HEK293 (cell line): ENCODE data around the gene SLC26A8.
"Not testable (repeated sequence)": the region's sequence is repeated elsewhere in the genome, so short reads cannot be mapped to it uniquely, and the experiment has no call there.

Source experiments
- CTCF ChIA-PET: fragments of 350-600 bp; formaldehyde crosslinking; extraction: SDS; loops from one replicate; lab custom pipeline; 2021; ENCODE audit warnings: antibody characterized with exemption; lab: Yijun Ruan, JAX
- POLR2A ChIA-PET: fragments of 300-600 bp; formaldehyde crosslinking; extraction: SDS; loops from one replicate; lab custom pipeline; 2020; ENCODE audit warnings: antibody characterized with exemption, inconsistent platforms; lab: Yijun Ruan, JAX
- H3K27ac ChIP-seq: fragments of 200-500 bp; sonication (Bioruptor generic); 2 replicates; pipeline ENCODE4 v1.5.1; 2014; ENCODE audit warnings: low read depth, low read length, control low read depth, inconsistent platforms; ENCODE audit errors: extremely low read depth
- H3K36me3 ChIP-seq, 2 experiments: fragments of 200-500 bp in 1 of 2; sonication (Bioruptor generic) in 1 of 2; 1 replicate in 1 of 2; 2 replicates in 1 of 2; pipeline ENCODE4 v1.5.1; 2014 to 2017; ENCODE audit warnings: inconsistent platforms in 2 of 2, low read length in 2 of 2; ENCODE audit not compliant: control insufficient read depth in 2 of 2, insufficient read depth in 1 of 2
- H3K4me1 ChIP-seq: fragments of 200-500 bp; sonication (Bioruptor generic); 2 replicates; pipeline ENCODE4 v1.5.1; 2014; ENCODE audit warnings: mild to moderate bottlenecking, low read length, inconsistent platforms; ENCODE audit not compliant: control insufficient read depth, insufficient read depth
- H3K4me3 ChIP-seq: 2 replicates; pipeline ENCODE4 v1.5.1; 2011; ENCODE audit warnings: low read depth, mild to moderate bottlenecking, control low read depth, low read length, moderate library complexity
- H3K9me3 ChIP-seq: fragments of 200-500 bp; sonication (Bioruptor generic); 2 replicates; pipeline ENCODE4 v1.5.1; 2014; ENCODE audit warnings: low read depth, low read length, inconsistent platforms; ENCODE audit not compliant: control insufficient read depth, insufficient read depth
- EGR2 ChIP-seq: fragments of 450-650 bp; formaldehyde crosslinking; IDR thresholded peaks from 2 replicates; pipeline ENCODE4 v1.5.1; 2016; ENCODE audit warnings: low read depth, missing biosample characterization, missing genetic modification characterization
- GLI2 ChIP-seq: fragments of 450-650 bp; formaldehyde crosslinking; IDR thresholded peaks from 2 replicates; pipeline ENCODE4; 2017; ENCODE audit warnings: missing biosample characterization, missing genetic modification characterization, low read depth, borderline replicate concordance
- HOXC10 ChIP-seq: sonication (generic); formaldehyde crosslinking; IDR thresholded peaks from 2 replicates; pipeline ENCODE4 v1.8.1; 2023; ENCODE audit warnings: mild to moderate bottlenecking, missing genetic modification reagents
- MYNN ChIP-seq: fragments of 450-650 bp; formaldehyde crosslinking; IDR thresholded peaks from 2 replicates; pipeline ENCODE4 v1.5.1; 2016; ENCODE audit warnings: missing biosample characterization, missing genetic modification characterization, borderline replicate concordance
- SETDB1 ChIP-seq: IDR thresholded peaks from one replicate; pipeline ENCODE4 v1.6.1; 2017; ENCODE audit warnings: mild to moderate bottlenecking, low read length, moderate library complexity, mixed read lengths; ENCODE audit not compliant: insufficient read length
- SP7 ChIP-seq: fragments of 450-650 bp; formaldehyde crosslinking; IDR thresholded peaks from 2 replicates; pipeline ENCODE4 v1.5.1; 2016; ENCODE audit warnings: missing biosample characterization, missing genetic modification characterization
- TRIM28 ChIP-seq: IDR thresholded peaks from 2 replicates; pipeline ENCODE4 v1.6.1; 2011; ENCODE audit warnings: low read length, control low read depth, borderline replicate concordance
- ZBTB48 ChIP-seq: fragments of 450-650 bp; formaldehyde crosslinking; IDR thresholded peaks from 2 replicates; pipeline ENCODE4 v1.5.1; 2016; ENCODE audit warnings: missing biosample characterization, missing genetic modification characterization
- ZNF184 ChIP-seq: fragments of 450-650 bp; IDR thresholded peaks from 2 replicates; pipeline ENCODE4 v1.5.1; 2018; ENCODE audit warnings: missing biosample characterization, mild to moderate bottlenecking, missing genetic modification characterization
- ZNF202 ChIP-seq: fragments of 450-650 bp; formaldehyde crosslinking; IDR thresholded peaks from 2 replicates; pipeline ENCODE4 v1.5.1; 2016; ENCODE audit warnings: missing biosample characterization, missing genetic modification characterization, borderline replicate concordance
- ZNF211 ChIP-seq: fragments of 450-650 bp; formaldehyde crosslinking; IDR thresholded peaks from 2 replicates; pipeline ENCODE4 v1.5.1; 2016; ENCODE audit warnings: low read depth, missing biosample characterization, missing genetic modification characterization
- ZNF501 ChIP-seq: fragments of 450-650 bp; formaldehyde crosslinking; IDR thresholded peaks from 2 replicates; pipeline ENCODE4 v1.5.1; 2016; ENCODE audit warnings: missing biosample characterization, missing genetic modification characterization
- ZNF510 ChIP-seq: fragments of 450-650 bp; formaldehyde crosslinking; IDR thresholded peaks from 2 replicates; pipeline ENCODE4 v1.5.1; 2018; ENCODE audit warnings: mild to moderate bottlenecking, missing genetic modification characterization, missing biosample characterization; ENCODE audit not compliant: insufficient replicate concordance
- ZNF529 ChIP-seq: fragments of 450-650 bp; formaldehyde crosslinking; IDR thresholded peaks from 2 replicates; pipeline ENCODE4 v1.5.1; 2017; ENCODE audit warnings: missing genetic modification characterization, missing biosample characterization; ENCODE audit not compliant: insufficient replicate concordance
- ZNF549 ChIP-seq: fragments of 450-650 bp; IDR thresholded peaks from 2 replicates; pipeline ENCODE4 v1.5.1; 2018; ENCODE audit warnings: missing biosample characterization, missing genetic modification characterization, mild to moderate bottlenecking, inconsistent platforms, moderate library complexity
- ZNF585B ChIP-seq: fragments of 450-650 bp; formaldehyde crosslinking; IDR thresholded peaks from 2 replicates; pipeline ENCODE4 v1.5.1; 2016; ENCODE audit warnings: missing biosample characterization, missing genetic modification characterization
- ZNF623 ChIP-seq: fragments of 450-650 bp; formaldehyde crosslinking; IDR thresholded peaks from 2 replicates; pipeline ENCODE4 v1.5.1; 2016; ENCODE audit warnings: missing biosample characterization, missing genetic modification characterization
- ZNF626 ChIP-seq: fragments of 450-650 bp; sonication (Bioruptor Pico); formaldehyde crosslinking; IDR thresholded peaks from 2 replicates; pipeline ENCODE4 v1.5.1; 2018; ENCODE audit warnings: missing biosample characterization, missing genetic modification characterization, inconsistent platforms
- ZNF629 ChIP-seq: fragments of 450-650 bp; formaldehyde crosslinking; IDR thresholded peaks from 2 replicates; pipeline ENCODE4 v1.5.1; 2017; ENCODE audit warnings: missing biosample characterization, missing genetic modification characterization
- ZNF677 ChIP-seq: fragments of 450-650 bp; IDR thresholded peaks from 2 replicates; pipeline ENCODE4 v1.5.0; 2018; ENCODE audit warnings: missing biosample characterization, mild to moderate bottlenecking, missing genetic modification characterization, moderate library complexity
- ZSCAN30 ChIP-seq: fragments of 450-650 bp; IDR thresholded peaks from 2 replicates; pipeline ENCODE4 v1.5.1; 2018; ENCODE audit warnings: missing biosample characterization, mild to moderate bottlenecking, missing genetic modification characterization, moderate library complexity
- TF ChIP-seq, protein P1 (sequence below): fragments of 450-650 bp; formaldehyde crosslinking; conservative IDR thresholded peaks from 2 replicates; pipeline ENCODE4 v1.5.1; 2016; ENCODE audit warnings: low read depth, missing biosample characterization, missing genetic modification characterization
- TF ChIP-seq, protein P2 (sequence below): fragments of 450-650 bp; formaldehyde crosslinking; IDR thresholded peaks from 2 replicates; pipeline ENCODE4 v1.5.1; 2016; ENCODE audit warnings: missing biosample characterization, missing genetic modification characterization
- TF ChIP-seq, protein P3 (sequence below): fragments of 450-650 bp; formaldehyde crosslinking; IDR thresholded peaks from 2 replicates; pipeline ENCODE4 v1.5.1; 2017; ENCODE audit warnings: missing biosample characterization, mild to moderate bottlenecking, missing genetic modification characterization, moderate library complexity

The SLC26A8 gene

DNA sequence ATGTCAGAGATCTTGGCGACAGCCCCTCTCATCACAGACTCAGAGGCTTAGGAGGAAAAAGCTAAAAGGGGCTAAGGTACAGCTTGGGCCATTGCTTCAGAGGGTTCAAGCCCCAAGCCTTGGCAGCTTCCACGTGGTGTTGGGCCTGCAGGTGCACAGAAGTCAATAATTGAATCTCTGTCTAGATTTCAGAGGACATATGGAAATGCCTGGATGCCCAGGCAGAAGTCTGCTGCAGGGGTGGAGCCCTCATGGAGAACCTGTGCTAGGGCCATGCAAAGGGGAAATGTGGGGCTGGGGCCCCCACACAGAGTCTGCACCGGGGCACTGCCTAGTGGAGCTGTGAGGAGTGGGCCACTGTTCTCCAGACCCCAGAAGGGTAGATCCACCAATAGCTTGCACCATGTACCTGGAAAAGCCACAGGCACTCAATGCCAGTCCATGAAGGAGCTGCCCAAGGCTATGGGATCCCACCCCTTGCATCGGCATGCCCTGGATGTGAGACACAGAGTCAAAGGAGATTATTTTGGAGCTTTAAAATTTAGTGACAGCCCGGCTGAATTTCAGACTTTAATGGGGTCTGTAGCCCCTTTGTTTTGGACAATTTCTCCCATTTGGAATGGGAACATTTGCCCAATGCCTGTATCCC lies 115.6 kb downstream of the SLC26A8 start:
- CTCF ChIA-PET, H3K4me3 ChIP-seq, H3K4me1 ChIP-seq, H3K27ac ChIP-seq, POLR2A ChIA-PET, H3K9me3 ChIP-seq: not testable (repeated sequence)
- H3K36me3 ChIP-seq: peaks cover 36 to 67% of the 10 kb centered on the region in 2 experiments
- peak; percentile 40; the same call in 1 of the 2 replicates for TF ChIP-seq ZNF585B
- TF ChIP-seq, protein P1, sequence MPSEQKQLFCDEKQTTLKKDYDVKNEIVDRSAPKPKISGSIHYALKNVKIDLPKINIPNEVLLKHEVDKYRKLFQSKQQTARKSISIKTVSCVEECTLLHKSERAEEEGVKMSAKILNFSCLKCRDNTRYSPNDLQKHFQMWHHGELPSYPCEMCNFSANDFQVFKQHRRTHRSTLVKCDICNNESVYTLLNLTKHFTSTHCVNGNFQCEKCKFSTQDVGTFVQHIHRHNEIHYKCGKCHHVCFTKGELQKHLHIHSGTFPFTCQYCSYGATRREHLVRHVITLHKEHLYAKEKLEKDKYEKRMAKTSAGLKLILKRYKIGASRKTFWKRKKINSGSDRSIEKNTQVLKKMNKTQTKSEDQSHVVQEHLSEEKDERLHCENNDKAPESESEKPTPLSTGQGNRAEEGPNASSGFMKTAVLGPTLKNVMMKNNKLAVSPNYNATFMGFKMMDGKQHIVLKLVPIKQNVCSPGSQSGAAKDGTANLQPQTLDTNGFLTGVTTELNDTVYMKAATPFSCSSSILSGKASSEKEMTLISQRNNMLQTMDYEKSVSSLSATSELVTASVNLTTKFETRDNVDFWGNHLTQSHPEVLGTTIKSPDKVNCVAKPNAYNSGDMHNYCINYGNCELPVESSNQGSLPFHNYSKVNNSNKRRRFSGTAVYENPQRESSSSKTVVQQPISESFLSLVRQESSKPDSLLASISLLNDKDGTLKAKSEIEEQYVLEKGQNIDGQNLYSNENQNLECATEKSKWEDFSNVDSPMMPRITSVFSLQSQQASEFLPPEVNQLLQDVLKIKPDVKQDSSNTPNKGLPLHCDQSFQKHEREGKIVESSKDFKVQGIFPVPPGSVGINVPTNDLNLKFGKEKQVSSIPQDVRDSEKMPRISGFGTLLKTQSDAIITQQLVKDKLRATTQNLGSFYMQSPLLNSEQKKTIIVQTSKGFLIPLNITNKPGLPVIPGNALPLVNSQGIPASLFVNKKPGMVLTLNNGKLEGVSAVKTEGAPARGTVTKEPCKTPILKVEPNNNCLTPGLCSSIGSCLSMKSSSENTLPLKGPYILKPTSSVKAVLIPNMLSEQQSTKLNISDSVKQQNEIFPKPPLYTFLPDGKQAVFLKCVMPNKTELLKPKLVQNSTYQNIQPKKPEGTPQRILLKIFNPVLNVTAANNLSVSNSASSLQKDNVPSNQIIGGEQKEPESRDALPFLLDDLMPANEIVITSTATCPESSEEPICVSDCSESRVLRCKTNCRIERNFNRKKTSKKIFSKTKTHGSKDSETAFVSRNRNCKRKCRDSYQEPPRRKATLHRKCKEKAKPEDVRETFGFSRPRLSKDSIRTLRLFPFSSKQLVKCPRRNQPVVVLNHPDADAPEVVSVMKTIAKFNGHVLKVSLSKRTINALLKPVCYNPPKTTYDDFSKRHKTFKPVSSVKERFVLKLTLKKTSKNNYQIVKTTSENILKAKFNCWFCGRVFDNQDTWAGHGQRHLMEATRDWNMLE (tag by site-specific recombination): 0 out of 2 replicates have a peak, but pooled peaks have one; percentile 31
- peak; percentile 97 for TF ChIP-seq SETDB1
- TF ChIP-seq ZSCAN30 (tag by site-specific recombination): 0 out of 2 replicates have a peak, but pooled peaks have one; percentile 25
- TF ChIP-seq SP7 (tag by site-specific recombination): 0 out of 2 replicates have a peak, but pooled peaks have one; percentile 22
- TF ChIP-seq ZNF211 (tag by site-specific recombination): peak; percentile 19; the same call in 1 of the 2 replicates
- TF ChIP-seq ZNF549: peak; percentile 56; the same call in 1 of the 2 replicates
- peak; percentile 74; the same call in 1 of the 2 replicates for TF ChIP-seq ZNF626 (tag by site-specific recombination)
- TF ChIP-seq ZNF184 (tag by site-specific recombination): peak; percentile 77
- peak; percentile 53; the same call in 1 of the 2 replicates for TF ChIP-seq TRIM28
- peak; percentile 45 for TF ChIP-seq ZNF529 (tag by site-specific recombination)
- TF ChIP-seq, protein P2, sequence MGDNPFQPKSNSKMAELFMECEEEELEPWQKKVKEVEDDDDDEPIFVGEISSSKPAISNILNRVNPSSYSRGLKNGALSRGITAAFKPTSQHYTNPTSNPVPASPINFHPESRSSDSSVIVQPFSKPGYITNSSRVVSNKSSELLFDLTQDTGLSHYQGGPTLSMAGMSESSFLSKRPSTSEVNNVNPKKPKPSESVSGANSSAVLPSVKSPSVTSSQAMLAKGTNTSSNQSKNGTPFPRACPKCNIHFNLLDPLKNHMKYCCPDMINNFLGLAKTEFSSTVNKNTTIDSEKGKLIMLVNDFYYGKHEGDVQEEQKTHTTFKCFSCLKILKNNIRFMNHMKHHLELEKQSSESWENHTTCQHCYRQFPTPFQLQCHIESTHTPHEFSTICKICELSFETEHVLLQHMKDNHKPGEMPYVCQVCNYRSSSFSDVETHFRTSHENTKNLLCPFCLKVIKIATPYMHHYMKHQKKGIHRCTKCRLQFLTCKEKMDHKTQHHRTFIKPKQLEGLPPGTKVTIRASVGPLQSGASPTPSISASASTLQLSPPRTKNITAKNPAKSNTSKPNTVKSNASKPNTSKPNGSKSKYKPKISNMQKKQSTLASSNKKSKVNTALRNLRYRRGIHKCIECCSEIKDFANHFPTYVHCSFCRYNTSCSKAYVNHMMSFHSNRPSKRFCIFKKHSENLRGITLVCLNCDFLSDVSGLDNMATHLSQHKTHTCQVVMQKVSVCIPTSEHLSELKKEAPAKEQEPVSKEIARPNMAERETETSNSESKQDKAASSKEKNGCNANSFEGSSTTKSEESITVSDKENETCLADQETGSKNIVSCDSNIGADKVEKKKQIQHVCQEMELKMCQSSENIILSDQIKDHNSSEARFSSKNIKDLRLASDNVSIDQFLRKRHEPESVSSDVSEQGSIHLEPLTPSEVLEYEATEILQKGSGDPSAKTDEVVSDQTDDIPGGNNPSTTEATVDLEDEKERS (tag by site-specific recombination): peak; percentile 95
- 0 out of 2 replicates have a peak, but pooled peaks have one; percentile 14 for TF ChIP-seq ZNF629 (tag by site-specific recombination)
- peak; percentile 50 for TF ChIP-seq ZNF510 (tag by site-specific recombination)
- peak; percentile 17; the same call in 1 of the 2 replicates for TF ChIP-seq ZNF677

DNA sequence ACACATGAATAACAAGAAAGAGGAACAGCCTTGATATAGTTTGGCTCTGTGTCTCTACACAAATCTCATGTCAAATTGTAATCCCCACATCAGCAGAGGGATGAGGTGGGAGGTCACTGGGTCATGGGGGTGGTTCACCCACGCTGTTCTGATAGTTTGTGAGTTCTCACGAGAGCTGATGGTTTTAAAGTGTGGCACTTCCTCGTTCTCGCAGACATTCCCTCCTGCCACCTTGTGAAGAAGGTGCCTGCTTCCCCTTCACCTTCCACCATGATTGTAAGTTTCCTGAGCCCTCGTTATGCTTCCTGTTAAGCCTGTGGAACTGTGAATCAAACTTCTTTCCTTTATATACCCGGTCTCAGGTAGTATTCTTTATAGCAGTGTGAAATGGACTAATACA lies 116.7 kb downstream of the SLC26A8 start:
- CTCF ChIA-PET: no interaction called here
- H3K9me3 ChIP-seq: no peaks in the 10 kb centered on the region
- POLR2A ChIA-PET: interaction anchor here (0.6 kb wide), 1 partner anchor 393 kb away, joined by 4 read pairs; no protein-coding TSS in a partner anchor

More for the DNA sequence above, 116.7 kb downstream of the SLC26A8 start:
- Histone ChIP-seq H3K36me3 (peaks cover 26 to 66% of the 10 kb centered on the region in 2 experiments), H3K4me1 (no peaks in the 10 kb centered on the region), H3K27ac (no peak overlapping the region), H3K4me3 (no peak overlapping the region)
- TF ChIP-seq ZNF501 (tag by site-specific recombination) (no peak), HOXC10 (CRISPR knock-in tag) (no peak), ZNF202 (tag by site-specific recombination) (no peak), ZNF623 (no peak), EGR2 (tag by site-specific recombination) (peak; percentile 25; the same call in 1 of the 2 replicates), MYNN (no peak), ZBTB48 (tag by site-specific recombination) (no peak), GLI2 (tag by site-specific recombination) (no peak)
- TF ChIP-seq, protein P3, sequence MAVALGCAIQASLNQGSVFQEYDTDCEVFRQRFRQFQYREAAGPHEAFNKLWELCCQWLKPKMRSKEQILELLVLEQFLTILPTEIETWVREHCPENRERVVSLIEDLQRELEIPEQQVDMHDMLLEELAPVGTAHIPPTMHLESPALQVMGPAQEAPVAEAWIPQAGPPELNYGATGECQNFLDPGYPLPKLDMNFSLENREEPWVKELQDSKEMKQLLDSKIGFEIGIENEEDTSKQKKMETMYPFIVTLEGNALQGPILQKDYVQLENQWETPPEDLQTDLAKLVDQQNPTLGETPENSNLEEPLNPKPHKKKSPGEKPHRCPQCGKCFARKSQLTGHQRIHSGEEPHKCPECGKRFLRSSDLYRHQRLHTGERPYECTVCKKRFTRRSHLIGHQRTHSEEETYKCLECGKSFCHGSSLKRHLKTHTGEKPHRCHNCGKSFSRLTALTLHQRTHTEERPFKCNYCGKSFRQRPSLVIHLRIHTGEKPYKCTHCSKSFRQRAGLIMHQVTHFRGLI (tag by site-specific recombination): no peak
